K562 (cell line): Measurements from ENCODE around the gene SLC4A2. TPM values are rescaled to one million over a fixed set of nuclear protein-coding genes. Genes with fewer than 3 reads are reported as not detected.
A peak's percentile ranks its signal among the peaks of the same experiment; 100 is the strongest.

Source experiments
- ESRRB ChIP-seq: fragments of 250-450 bp; sonication (Bioruptor Pico); IDR thresholded peaks from 2 replicates; pipeline ENCODE4 v1.5.0; 2020; ENCODE audit warnings: mild to moderate bottlenecking, moderate library complexity, borderline replicate concordance
- KDM2B ChIP-seq: fragments of 250-450 bp; sonication (Bioruptor Pico); IDR thresholded peaks from 2 replicates; pipeline ENCODE4 v1.8.0; 2021; ENCODE audit warnings: mild to moderate bottlenecking, moderate library complexity
- KLF1 ChIP-seq: fragments of 450-650 bp; IDR thresholded peaks from 2 replicates; pipeline ENCODE4 v1.6.1; 2016; ENCODE audit warnings: missing genetic modification characterization, missing compliant biosample characterization
- LEF1 ChIP-seq: fragments of 450-650 bp; IDR thresholded peaks from 2 replicates; pipeline ENCODE4 v1.6.1; 2016; ENCODE audit warnings: mild to moderate bottlenecking
- TAF1 ChIP-seq: IDR thresholded peaks from 2 replicates; pipeline ENCODE4 v1.6.1; 2011; ENCODE audit warnings: mild to moderate bottlenecking, low read length, moderate library complexity; ENCODE audit not compliant: insufficient read depth, control insufficient read depth, severe bottlenecking; ENCODE audit errors: extremely low read depth
- U2AF2 ChIP-seq: fragments of 200-400 bp; formaldehyde crosslinking; optimal IDR thresholded peaks from 2 replicates; pipeline ENCODE3; 2017; ENCODE audit warnings: low read depth, mild to moderate bottlenecking, low read length
- ZBTB1 ChIP-seq: sonication (generic); formaldehyde crosslinking; IDR thresholded peaks from 2 replicates; pipeline ENCODE4 v1.8.1; 2023; ENCODE audit warnings: missing genetic modification reagents, low read depth, mild to moderate bottlenecking, borderline replicate concordance
- ZNF140 ChIP-seq: fragments of 250-450 bp; sonication (Bioruptor Pico); IDR thresholded peaks from 2 replicates; pipeline ENCODE4 v1.8.0; 2021; ENCODE audit warnings: moderate library complexity, mild to moderate bottlenecking, inconsistent platforms
- ZNF76 ChIP-seq: fragments of 250-450 bp; sonication (Bioruptor Pico); IDR thresholded peaks from 2 replicates; pipeline ENCODE4 v1.4.0; 2020; ENCODE audit warnings: mild to moderate bottlenecking, moderate library complexity, borderline replicate concordance
- polyA plus RNA-seq, 8 experiments: library from polyadenylated mRNA; depleted of rRNA in 4 of 8; stranded (reverse) in 5 of 8; unstranded in 3 of 8; fragments of >200 nt; fragmentation: Nextera tagmentation in 2 of 8; fragmentation: Illumina TruSeq in 1 of 8; extraction: Ambion mirVana in 2 of 8; extraction: Trizol in 1 of 8; gene quantifications; 2 replicates each; pipeline versions ENCODE4 v1.2.1 to v1.2.3, GENCODE V29; 2011 to 2014; ENCODE audit warnings: inconsistent platforms in 1 of 8, missing spikeins in 1 of 8
- total RNA-seq, 7 experiments: library from RNA; depleted of rRNA in 6 of 7; stranded (reverse); fragments of >200 nt in 6 of 7; fragmentation: Illumina TruSeq in 2 of 7; extraction: Trizol in 2 of 7; gene quantifications; 2 replicates each; pipeline versions ENCODE4 v1.2.1 to v1.2.3, GENCODE V29; 2011 to 2021; ENCODE audit warnings: low replicate concordance in 1 of 7
- TF ChIP-seq, protein P1 (sequence below): sonication (generic); formaldehyde crosslinking; IDR thresholded peaks from 2 replicates; pipeline ENCODE4 v1.4.0; 2020; ENCODE audit warnings: mild to moderate bottlenecking, missing genetic modification reagents
- TF ChIP-seq, protein P2 (sequence below), 3 experiments: fragments of 200-800 bp in 1 of 3; fragments of 250-450 bp in 1 of 3; fragments of 450-650 bp in 1 of 3; sonication (Bioruptor Pico) in 1 of 3; sonication (Bioruptor generic) in 1 of 3; formaldehyde crosslinking in 1 of 3; IDR thresholded peaks; 2 replicates each; pipeline versions ENCODE4 v1.6.1 to v1.8.0; 2016 to 2022; ENCODE audit warnings: mild to moderate bottlenecking in 2 of 3, missing genetic modification characterization in 2 of 3, missing compliant biosample characterization in 1 of 3, moderate library complexity in 1 of 3
- TF ChIP-seq, protein P3 (sequence below): fragments of 250-450 bp; sonication (Bioruptor Pico); IDR thresholded peaks from 2 replicates; pipeline ENCODE4 v1.8.0; 2022; ENCODE audit warnings: moderate library complexity, mild to moderate bottlenecking, inconsistent platforms
- TF ChIP-seq, protein P4 (sequence below): fragments of 250-450 bp; sonication (Bioruptor Pico); IDR thresholded peaks from 2 replicates; pipeline ENCODE4 v1.5.0; 2021; ENCODE audit warnings: mild to moderate bottlenecking, borderline replicate concordance
- TF ChIP-seq, protein P5 (sequence below): fragments of 450-650 bp; formaldehyde crosslinking; IDR thresholded peaks from 2 replicates; pipeline ENCODE4 v1.4.0; 2020; ENCODE audit warnings: mild to moderate bottlenecking, moderate library complexity

SLC4A2 gene
- total and polyA plus RNA-seq, 9 of the 15 experiments (the other 6 are each of a cell fraction or from before 2014, with no cell fraction given) = 11.4 to 375 (median 130) TPM

GRCh38 chr7:151057989-151058780 lies 1.2 kb upstream of the SLC4A2 start (continued):
- TF ChIP-seq, protein P1, sequence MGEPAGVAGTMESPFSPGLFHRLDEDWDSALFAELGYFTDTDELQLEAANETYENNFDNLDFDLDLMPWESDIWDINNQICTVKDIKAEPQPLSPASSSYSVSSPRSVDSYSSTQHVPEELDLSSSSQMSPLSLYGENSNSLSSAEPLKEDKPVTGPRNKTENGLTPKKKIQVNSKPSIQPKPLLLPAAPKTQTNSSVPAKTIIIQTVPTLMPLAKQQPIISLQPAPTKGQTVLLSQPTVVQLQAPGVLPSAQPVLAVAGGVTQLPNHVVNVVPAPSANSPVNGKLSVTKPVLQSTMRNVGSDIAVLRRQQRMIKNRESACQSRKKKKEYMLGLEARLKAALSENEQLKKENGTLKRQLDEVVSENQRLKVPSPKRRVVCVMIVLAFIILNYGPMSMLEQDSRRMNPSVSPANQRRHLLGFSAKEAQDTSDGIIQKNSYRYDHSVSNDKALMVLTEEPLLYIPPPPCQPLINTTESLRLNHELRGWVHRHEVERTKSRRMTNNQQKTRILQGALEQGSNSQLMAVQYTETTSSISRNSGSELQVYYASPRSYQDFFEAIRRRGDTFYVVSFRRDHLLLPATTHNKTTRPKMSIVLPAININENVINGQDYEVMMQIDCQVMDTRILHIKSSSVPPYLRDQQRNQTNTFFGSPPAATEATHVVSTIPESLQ (CRISPR knock-in tag) = no peak; the same call in 1 of the 2 replicates
- TF ChIP-seq, protein P2, sequence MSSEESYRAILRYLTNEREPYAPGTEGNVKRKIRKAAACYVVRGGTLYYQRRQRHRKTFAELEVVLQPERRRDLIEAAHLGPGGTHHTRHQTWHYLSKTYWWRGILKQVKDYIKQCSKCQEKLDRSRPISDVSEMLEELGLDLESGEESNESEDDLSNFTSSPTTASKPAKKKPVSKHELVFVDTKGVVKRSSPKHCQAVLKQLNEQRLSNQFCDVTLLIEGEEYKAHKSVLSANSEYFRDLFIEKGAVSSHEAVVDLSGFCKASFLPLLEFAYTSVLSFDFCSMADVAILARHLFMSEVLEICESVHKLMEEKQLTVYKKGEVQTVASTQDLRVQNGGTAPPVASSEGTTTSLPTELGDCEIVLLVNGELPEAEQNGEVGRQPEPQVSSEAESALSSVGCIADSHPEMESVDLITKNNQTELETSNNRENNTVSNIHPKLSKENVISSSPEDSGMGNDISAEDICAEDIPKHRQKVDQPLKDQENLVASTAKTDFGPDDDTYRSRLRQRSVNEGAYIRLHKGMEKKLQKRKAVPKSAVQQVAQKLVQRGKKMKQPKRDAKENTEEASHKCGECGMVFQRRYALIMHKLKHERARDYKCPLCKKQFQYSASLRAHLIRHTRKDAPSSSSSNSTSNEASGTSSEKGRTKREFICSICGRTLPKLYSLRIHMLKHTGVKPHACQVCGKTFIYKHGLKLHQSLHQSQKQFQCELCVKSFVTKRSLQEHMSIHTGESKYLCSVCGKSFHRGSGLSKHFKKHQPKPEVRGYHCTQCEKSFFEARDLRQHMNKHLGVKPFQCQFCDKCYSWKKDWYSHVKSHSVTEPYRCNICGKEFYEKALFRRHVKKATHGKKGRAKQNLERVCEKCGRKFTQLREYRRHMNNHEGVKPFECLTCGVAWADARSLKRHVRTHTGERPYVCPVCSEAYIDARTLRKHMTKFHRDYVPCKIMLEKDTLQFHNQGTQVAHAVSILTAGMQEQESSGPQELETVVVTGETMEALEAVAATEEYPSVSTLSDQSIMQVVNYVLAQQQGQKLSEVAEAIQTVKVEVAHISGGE (CRISPR knock-in tag; IDR thresholded peaks at IDR 0.05) = peak in 2 of 3 experiments; percentile 6 to 95; a peak in 2 of 6 replicates
- TF ChIP-seq ESRRB (CRISPR knock-in tag) (no peak), LEF1 (peak; percentile 45), ZNF140 (CRISPR knock-in tag) (no peak), ZBTB1 (CRISPR knock-in tag) (peak; percentile 65; the same call in 1 of the 2 replicates), KDM2B (CRISPR knock-in tag) (0 out of 2 replicates have a peak, but pooled peaks have one; percentile 52), U2AF2 (no peak), KLF1 (peak; percentile 50), TAF1 (peak; percentile 57), ZNF76 (CRISPR knock-in tag) (no peak)
- TF ChIP-seq, protein P3, sequence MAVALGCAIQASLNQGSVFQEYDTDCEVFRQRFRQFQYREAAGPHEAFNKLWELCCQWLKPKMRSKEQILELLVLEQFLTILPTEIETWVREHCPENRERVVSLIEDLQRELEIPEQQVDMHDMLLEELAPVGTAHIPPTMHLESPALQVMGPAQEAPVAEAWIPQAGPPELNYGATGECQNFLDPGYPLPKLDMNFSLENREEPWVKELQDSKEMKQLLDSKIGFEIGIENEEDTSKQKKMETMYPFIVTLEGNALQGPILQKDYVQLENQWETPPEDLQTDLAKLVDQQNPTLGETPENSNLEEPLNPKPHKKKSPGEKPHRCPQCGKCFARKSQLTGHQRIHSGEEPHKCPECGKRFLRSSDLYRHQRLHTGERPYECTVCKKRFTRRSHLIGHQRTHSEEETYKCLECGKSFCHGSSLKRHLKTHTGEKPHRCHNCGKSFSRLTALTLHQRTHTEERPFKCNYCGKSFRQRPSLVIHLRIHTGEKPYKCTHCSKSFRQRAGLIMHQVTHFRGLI = no peak
- TF ChIP-seq, protein P4, sequence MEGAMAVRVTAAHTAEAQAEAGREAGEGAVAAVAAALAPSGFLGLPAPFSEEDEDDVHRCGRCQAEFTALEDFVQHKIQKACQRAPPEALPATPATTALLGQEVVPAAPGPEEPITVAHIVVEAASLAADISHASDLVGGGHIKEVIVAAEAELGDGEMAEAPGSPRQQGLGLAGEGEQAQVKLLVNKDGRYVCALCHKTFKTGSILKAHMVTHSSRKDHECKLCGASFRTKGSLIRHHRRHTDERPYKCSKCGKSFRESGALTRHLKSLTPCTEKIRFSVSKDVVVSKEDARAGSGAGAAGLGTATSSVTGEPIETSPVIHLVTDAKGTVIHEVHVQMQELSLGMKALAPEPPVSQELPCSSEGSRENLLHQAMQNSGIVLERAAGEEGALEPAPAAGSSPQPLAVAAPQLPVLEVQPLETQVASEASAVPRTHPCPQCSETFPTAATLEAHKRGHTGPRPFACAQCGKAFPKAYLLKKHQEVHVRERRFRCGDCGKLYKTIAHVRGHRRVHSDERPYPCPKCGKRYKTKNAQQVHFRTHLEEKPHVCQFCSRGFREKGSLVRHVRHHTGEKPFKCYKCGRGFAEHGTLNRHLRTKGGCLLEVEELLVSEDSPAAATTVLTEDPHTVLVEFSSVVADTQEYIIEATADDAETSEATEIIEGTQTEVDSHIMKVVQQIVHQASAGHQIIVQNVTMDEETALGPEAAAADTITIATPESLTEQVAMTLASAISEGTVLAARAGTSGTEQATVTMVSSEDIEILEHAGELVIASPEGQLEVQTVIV (CRISPR knock-in tag) = no peak
- TF ChIP-seq, protein P5, sequence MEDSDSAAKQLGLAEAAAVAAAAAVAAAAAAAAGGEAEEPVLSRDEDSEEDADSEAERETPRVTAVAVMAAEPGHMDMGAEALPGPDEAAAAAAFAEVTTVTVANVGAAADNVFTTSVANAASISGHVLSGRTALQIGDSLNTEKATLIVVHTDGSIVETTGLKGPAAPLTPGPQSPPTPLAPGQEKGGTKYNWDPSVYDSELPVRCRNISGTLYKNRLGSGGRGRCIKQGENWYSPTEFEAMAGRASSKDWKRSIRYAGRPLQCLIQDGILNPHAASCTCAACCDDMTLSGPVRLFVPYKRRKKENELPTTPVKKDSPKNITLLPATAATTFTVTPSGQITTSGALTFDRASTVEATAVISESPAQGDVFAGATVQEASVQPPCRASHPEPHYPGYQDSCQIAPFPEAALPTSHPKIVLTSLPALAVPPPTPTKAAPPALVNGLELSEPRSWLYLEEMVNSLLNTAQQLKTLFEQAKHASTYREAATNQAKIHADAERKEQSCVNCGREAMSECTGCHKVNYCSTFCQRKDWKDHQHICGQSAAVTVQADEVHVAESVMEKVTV (CRISPR knock-in tag) = no peak
